ENCODE data around the gene UGT1A9.

GRCh38 chr2:233766416-233766815 is 94.7 kb downstream of the UGT1A9 start:
- TF ChIP-seq CTCF (IDR thresholded peaks at IDR 0.05; ENCODE audit: low read depth, low read length) (no peak), POLR2A (IDR thresholded peaks at IDR 0.05; ENCODE audit: extremely low read depth, insufficient read length) (no peak), MAX (IDR thresholded peaks at IDR 0.05; ENCODE audit: low read depth, low read length) (no peak)
